Thoracic aorta (tissue), 2 donors: Measurements from ENCODE around the gene MAP6D1. TPM values are rescaled to one million over a fixed set of nuclear protein-coding genes. Genes with fewer than 3 reads are reported as not detected.
"Not testable (repeated sequence)": the region's sequence is repeated elsewhere in the genome, so short reads cannot be mapped to it uniquely, and the experiment has no call there.

Source experiments
- ATAC-seq: fragments of 150-250 bp; one replicate; pipeline ENCODE4 v1.8.0; 2017; ENCODE audit warnings: low read depth; ENCODE audit not compliant: insufficient number of reproducible peaks, low FRiP score
- DNase-seq: peaks from one replicate; pipeline ENCODE4 v3.0.0-alpha.2; 2020; ENCODE audit warnings: low spot score
- H3K27ac ChIP-seq, 2 donors: fragments of 200-600 bp; sonication (generic); 1 replicate in 1 of 2; 2 replicates in 1 of 2; pipeline ENCODE4 v1.5.1; 2016; ENCODE audit warnings: mild to moderate bottlenecking in 2 of 2, moderate library complexity in 2 of 2
- H3K27me3 ChIP-seq: fragments of 200-600 bp; sonication (generic); replicated peaks from 2 replicates; pipeline ENCODE4 v1.6.0; 2016; ENCODE audit warnings: mild to moderate bottlenecking; ENCODE audit not compliant: insufficient read depth
- H3K36me3 ChIP-seq: fragments of 200-600 bp; sonication (generic); one replicate; pipeline ENCODE4 v1.5.1; 2016
- H3K4me1 ChIP-seq, 2 donors: fragments of 200-600 bp; sonication (generic); 1 replicate in 1 of 2; 2 replicates in 1 of 2; pipeline versions ENCODE4 v1.5.1 to v1.6.0; 2016; ENCODE audit warnings: low read depth in 2 of 2, mild to moderate bottlenecking in 1 of 2; ENCODE audit not compliant: control insufficient read depth in 1 of 2
- H3K4me3 ChIP-seq: fragments of 200-600 bp; sonication (generic); 2 replicates; pipeline ENCODE4 v1.5.1; 2016; ENCODE audit warnings: mild to moderate bottlenecking
- H3K9me3 ChIP-seq: fragments of 200-600 bp; sonication (generic); 2 replicates; pipeline ENCODE4 v1.5.1; 2016
- CTCF ChIP-seq: fragments of 200-600 bp; sonication (generic); IDR thresholded peaks from one replicate; pipeline ENCODE4 v1.5.1; 2019; ENCODE audit warnings: antibody characterized with exemption
- total RNA-seq, 2 donors: library from RNA; depleted of rRNA; stranded (reverse); fragments of >200 nt; gene quantifications; one replicate each; pipeline versions ENCODE4 v1.1.0 to v1.2.3, GENCODE V29; 2016

MAP6D1 gene
- total RNA-seq, 2 donors from 2014 or later = 4.3 to 9.5 TPM

- Histone ChIP-seq H3K36me3 (peaks cover 26% of the 10 kb centered on the region), H3K4me3 (no peak overlapping the region), H3K9me3 (no peaks in the 10 kb centered on the region), H3K4me1 (no peaks in the 10 kb centered on the region), H3K27ac (no peak overlapping the region), H3K27me3 (no peaks in the 10 kb centered on the region)
- no peak for TF ChIP-seq CTCF
- no peak for DNase-seq
- ATAC-seq = no peak
Measured at GRCh38 chr3:183796372-183796771, 29.0 kb downstream of the MAP6D1 start.

DNA sequence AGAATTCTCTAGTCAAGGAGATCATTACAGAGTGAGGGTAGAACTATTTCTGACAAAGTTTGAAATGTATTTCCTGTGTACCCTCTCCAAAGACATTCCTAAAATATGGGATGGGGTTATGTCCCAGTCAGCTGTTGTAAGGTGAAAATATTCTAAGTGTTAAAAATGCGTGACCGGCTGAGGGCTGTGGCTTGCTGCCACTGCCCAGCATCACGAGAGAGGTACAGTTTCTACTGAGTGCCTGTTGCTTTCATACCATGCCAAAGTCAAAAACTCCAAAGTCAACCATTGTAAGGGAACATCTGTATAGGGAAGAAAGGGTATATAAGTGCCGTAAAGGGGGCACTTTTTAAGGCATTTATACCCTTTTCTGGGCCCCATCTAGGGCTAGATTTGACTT, 30.9 kb downstream of the MAP6D1 start:
- peaks cover 31% of the 10 kb centered on the region for H3K36me3 ChIP-seq
- no peak for TF ChIP-seq CTCF
- DNase-seq (no peak), ATAC-seq (no peak)
- no peaks in the 10 kb centered on the region for H3K27me3 ChIP-seq
- no peaks in the 10 kb centered on the region for H3K4me1 ChIP-seq
- no peak overlapping the region for H3K4me3 ChIP-seq
- H3K9me3 ChIP-seq = no peaks in the 10 kb centered on the region
- H3K27ac ChIP-seq = no peak overlapping the region

DNA sequence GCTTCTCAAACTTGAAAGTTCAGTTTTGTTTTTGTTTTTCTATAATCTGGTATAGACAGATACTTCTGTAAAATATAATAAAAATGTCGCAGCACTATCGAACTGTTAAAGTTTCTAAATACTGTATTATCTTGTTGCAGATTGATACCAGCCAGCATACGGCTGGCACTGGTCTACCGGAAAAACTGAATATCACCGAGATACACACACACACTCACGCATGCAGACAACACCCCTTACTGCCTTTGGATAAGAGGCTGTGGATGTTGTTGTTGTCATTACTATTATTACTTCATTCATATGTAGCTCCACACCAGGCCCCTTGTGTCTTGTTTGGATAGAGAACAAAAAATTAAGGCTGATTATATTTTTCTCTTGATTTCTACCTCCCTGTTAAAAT, 32.4 kb downstream of the MAP6D1 start:
- H3K27me3 ChIP-seq = no peaks in the 10 kb centered on the region
- DNase-seq (no peak), ATAC-seq (no peak)
- no peaks in the 10 kb centered on the region for H3K9me3 ChIP-seq
- no peak overlapping the region for H3K27ac ChIP-seq
- H3K4me3 ChIP-seq = no peak overlapping the region
- H3K4me1 ChIP-seq = no peaks in the 10 kb centered on the region
- no peak for TF ChIP-seq CTCF
- H3K36me3 ChIP-seq = peaks cover 17% of the 10 kb centered on the region

DNA sequence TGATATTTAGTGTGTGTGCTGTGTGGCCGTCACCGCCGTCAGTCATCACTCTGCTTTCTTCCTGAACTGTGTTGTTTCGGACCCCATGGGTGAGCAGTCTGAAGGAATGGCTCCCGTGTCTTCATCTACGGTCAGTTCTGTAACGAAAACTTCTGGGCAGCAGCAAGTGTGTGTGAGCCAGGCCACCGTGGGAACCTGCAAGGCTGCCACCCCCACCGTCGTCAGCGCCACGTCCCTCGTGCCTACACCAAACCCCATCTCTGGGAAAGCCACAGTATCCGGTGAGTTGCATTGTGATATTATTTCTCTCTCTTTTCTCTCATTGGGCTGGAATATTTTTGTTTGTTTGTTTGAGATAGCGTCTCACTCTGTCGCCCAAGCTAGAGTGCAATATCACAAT, 34.7 kb downstream of the MAP6D1 start:
- H3K36me3 ChIP-seq = peaks cover 29% of the 10 kb centered on the region
- no peaks in the 10 kb centered on the region for H3K9me3 ChIP-seq
- no peaks in the 10 kb centered on the region for H3K27me3 ChIP-seq
- H3K4me1 ChIP-seq = no peaks in the 10 kb centered on the region
- no peak for TF ChIP-seq CTCF
- no peak overlapping the region for H3K4me3 ChIP-seq
- no peak overlapping the region for H3K27ac ChIP-seq
- ATAC-seq (no peak), DNase-seq (no peak)

DNA sequence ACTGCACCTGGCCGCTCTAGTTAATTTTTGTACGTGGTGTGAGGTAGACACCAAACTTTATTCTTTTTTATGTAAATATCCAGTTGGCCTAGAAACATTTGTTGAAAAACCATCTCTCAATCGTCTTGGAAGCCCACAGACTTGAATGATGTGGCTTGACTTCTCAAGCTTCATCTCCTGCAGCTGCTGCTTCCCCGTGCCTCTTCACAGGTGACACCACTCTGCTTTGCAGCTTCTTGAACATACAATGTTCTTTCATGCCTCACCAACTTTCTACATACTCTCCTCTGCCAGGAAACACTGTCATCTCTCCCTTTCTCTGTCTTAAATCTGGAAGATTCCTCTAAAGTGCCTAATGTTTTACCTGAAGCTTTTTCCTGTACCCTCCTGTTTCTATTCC, 35.6 kb downstream of the MAP6D1 start:
- TF ChIP-seq CTCF = no peak
- H3K9me3 ChIP-seq = no peaks in the 10 kb centered on the region
- no peaks in the 10 kb centered on the region for H3K27me3 ChIP-seq
- H3K27ac ChIP-seq = no peak overlapping the region
- H3K36me3 ChIP-seq = peaks cover 29% of the 10 kb centered on the region
- DNase-seq = no peak
- ATAC-seq = no peak
- H3K4me1 ChIP-seq = no peaks in the 10 kb centered on the region
- H3K4me3 ChIP-seq = no peak overlapping the region

DNA sequence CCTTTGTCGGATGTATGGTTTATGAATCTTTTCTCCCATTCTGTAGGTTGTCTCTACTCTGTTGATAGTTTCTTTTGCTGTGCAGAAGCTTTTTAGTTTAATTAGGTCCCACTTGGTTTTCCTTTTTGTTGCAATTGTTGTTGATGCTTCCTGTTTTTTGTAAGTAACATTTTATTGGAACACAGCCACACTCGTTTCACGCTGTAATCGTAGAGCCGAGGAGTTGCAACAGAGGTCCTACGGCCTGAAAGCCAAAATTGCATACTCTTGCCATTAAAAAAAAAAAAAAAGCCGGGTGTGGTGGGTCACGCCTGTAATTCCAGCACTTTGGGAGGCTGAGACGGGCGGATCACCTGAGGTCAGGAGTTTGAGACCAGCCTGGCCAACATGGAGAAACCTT, 40.9 kb downstream of the MAP6D1 start:
- ATAC-seq, H3K4me1 ChIP-seq, H3K27me3 ChIP-seq, H3K27ac ChIP-seq, DNase-seq, H3K4me3 ChIP-seq, H3K9me3 ChIP-seq: not testable (repeated sequence)
- H3K36me3 ChIP-seq = peaks cover 21% of the 10 kb centered on the region
